Measurements from ENCODE around the gene FAM114A2.

FAM114A2 gene

GRCh38 chr5:153952893-153953292 is 85.8 kb downstream of the FAM114A2 start:
- FAIRE-seq, result no peak
- no peak for DNase-seq (ENCODE audit: insufficient read length, low spot score)

- no peak for FAIRE-seq
- no peak for DNase-seq (ENCODE audit: insufficient read length, low spot score)
Measured at GRCh38 chr5:153952057-153952456, 86.7 kb downstream of the FAM114A2 start.

GRCh38 chr5:153941265-153941664 is 97.4 kb downstream of the FAM114A2 start:
- FAIRE-seq (no peak), DNase-seq (ENCODE audit: insufficient read length, low spot score) (no peak)
